NOMO-1 (cell line): Measurements from ENCODE around the gene RASD2.

Experiments used
- DNase-seq, 2 experiments: peaks; one replicate each; lab custom pipeline; 2025; ENCODE audit not compliant: unreplicated experiment in 2 of 2; lab: John Stamatoyannopoulos, UW

The RASD2 gene

GRCh38 chr22:35578836-35579575, 38.4 kb downstream of the RASD2 start:
- no peak for DNase-seq

- DNase-seq, result no peak
Measured at GRCh38 chr22:35580351-35581022, 39.9 kb downstream of the RASD2 start.

GRCh38 chr22:35581023-35581413, 40.4 kb downstream of the RASD2 start:
- no peak for DNase-seq

GRCh38 chr22:35582218-35582860, 41.7 kb downstream of the RASD2 start:
- no peak for DNase-seq

- DNase-seq, result peak; percentile 40 to 42
Measured at GRCh38 chr22:35582861-35583670, 42.4 kb downstream of the RASD2 start.

- no peak for DNase-seq
Measured at GRCh38 chr22:35586771-35587170, 46.1 kb downstream of the RASD2 start.

GRCh38 chr22:35587447-35587870, 46.8 kb downstream of the RASD2 start:
- DNase-seq, result no peak

- no peak for DNase-seq
Measured at GRCh38 chr22:35587896-35588295, 47.3 kb downstream of the RASD2 start.

GRCh38 chr22:35589071-35589755, 48.6 kb downstream of the RASD2 start:
- DNase-seq, result peak; percentile 70 to 75

- no peak for DNase-seq
Measured at GRCh38 chr22:35589756-35590093, 49.1 kb downstream of the RASD2 start.

- no peak for DNase-seq
Measured at GRCh38 chr22:35590634-35591295, 50.1 kb downstream of the RASD2 start.

GRCh38 chr22:35591714-35592417, 51.2 kb downstream of the RASD2 start:
- DNase-seq, result no peak

- DNase-seq, result no peak
Measured at GRCh38 chr22:35592418-35592967, 51.9 kb downstream of the RASD2 start.

- no peak for DNase-seq
Measured at GRCh38 chr22:35593071-35593890, 52.6 kb downstream of the RASD2 start.

GRCh38 chr22:35593891-35594470, 53.4 kb downstream of the RASD2 start:
- no peak for DNase-seq

- DNase-seq, result no peak
Measured at GRCh38 chr22:35594686-35595085, 54.1 kb downstream of the RASD2 start.

GRCh38 chr22:35596821-35597220, 56.2 kb downstream of the RASD2 start:
- no peak for DNase-seq
